ENCODE measurements around the gene C19orf25.

Gene C19orf25

GRCh38 chr19:1466018-1466460 lies 13.0 kb downstream of the C19orf25 start:
- Histone ChIP-seq H3K27me3 (ENCODE audit: insufficient read depth, insufficient read length) (peaks cover 52% of the 10 kb centered on the region), H3K4me1 (ENCODE audit: insufficient read depth, insufficient read length) (peaks cover 31% of the 10 kb centered on the region), H3K9ac (ENCODE audit: insufficient read length, low read depth) (peak overlapping the region; percentile 81), H3K36me3 (ENCODE audit: insufficient read depth, insufficient read length, low read length) (peaks cover 6% of the 10 kb centered on the region), H3K9me3 (ENCODE audit: insufficient read depth, low read length) (no peaks in the 10 kb centered on the region), H3K4me3 (ENCODE audit: insufficient read length, low read depth) (no peak overlapping the region)
- DNase-seq (ENCODE audit: low read depth, low spot score), result no peak
- TF ChIP-seq ZNF274 (IDR thresholded peaks at IDR 0.05; ENCODE audit: low read depth, low read length) (no peak), SUZ12 (IDR thresholded peaks at IDR 0.05; ENCODE audit: extremely low read depth, insufficient read depth, insufficient read length) (peak; percentile 47)

DNA sequence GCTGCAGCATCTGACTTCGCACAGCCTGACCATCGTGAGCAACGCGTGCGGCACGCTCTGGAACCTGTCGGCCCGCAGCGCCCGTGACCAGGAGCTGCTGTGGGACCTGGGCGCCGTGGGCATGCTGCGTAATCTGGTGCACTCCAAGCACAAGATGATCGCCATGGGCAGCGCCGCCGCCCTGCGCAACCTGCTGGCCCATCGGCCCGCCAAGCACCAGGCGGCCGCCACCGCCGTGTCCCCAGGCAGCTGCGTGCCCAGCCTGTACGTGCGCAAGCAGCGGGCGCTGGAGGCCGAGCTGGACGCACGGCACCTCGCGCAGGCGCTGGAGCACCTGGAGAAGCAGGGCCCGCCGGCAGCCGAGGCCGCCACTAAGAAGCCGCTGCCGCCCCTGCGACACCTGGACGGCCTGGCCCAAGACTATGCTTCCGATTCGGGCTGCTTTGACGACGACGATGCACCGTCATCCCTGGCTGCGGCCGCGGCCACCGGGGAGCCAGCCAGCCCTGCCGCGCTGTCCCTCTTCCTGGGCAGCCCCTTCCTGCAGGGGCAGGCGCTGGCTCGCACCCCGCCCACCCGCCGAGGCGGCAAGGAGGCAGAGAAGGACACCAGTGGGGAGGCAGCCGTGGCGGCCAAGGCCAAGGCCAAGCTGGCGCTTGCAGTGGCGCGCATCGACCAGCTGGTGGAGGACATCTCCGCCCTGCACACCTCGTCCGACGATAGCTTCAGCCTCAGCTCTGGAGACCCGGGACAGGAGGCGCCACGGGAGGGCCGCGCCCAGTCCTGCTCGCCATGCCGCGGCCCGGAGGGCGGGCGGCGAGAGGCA lies 13.6 kb downstream of the C19orf25 start:
- Histone ChIP-seq H3K4me3 (ENCODE audit: insufficient read length, low read depth) (no peak overlapping the region), H3K9ac (ENCODE audit: insufficient read length, low read depth) (no peak overlapping the region), H3K9me3 (ENCODE audit: insufficient read depth, low read length) (no peaks in the 10 kb centered on the region), H3K36me3 (ENCODE audit: insufficient read depth, insufficient read length, low read length) (peaks cover 12% of the 10 kb centered on the region), H3K4me1 (ENCODE audit: insufficient read depth, insufficient read length) (peaks cover 31% of the 10 kb centered on the region), H3K27me3 (ENCODE audit: insufficient read depth, insufficient read length) (peaks cover 52% of the 10 kb centered on the region)
- DNase-seq (ENCODE audit: low read depth, low spot score), result no peak
- TF ChIP-seq ZNF274 (IDR thresholded peaks at IDR 0.05; ENCODE audit: low read depth, low read length) (no peak), YY1 (IDR thresholded peaks at IDR 0.05; ENCODE audit: insufficient read depth, insufficient read length) (no peak), SUZ12 (IDR thresholded peaks at IDR 0.05; ENCODE audit: extremely low read depth, insufficient read depth, insufficient read length) (no peak)

GRCh38 chr19:1461862-1462261 lies 17.2 kb downstream of the C19orf25 start:
- Histone ChIP-seq H3K4me3 (ENCODE audit: insufficient read length, low read depth) (no peak overlapping the region), H3K27me3 (ENCODE audit: insufficient read depth, insufficient read length) (peaks cover 26% of the 10 kb centered on the region), H3K9ac (ENCODE audit: insufficient read length, low read depth) (peak overlapping the region; percentile 32), H3K9me3 (ENCODE audit: insufficient read depth, low read length) (no peaks in the 10 kb centered on the region), H3K4me1 (ENCODE audit: insufficient read depth, insufficient read length) (peaks cover 17% of the 10 kb centered on the region), H3K36me3 (ENCODE audit: insufficient read depth, insufficient read length, low read length) (peaks cover 16% of the 10 kb centered on the region)
- TF ChIP-seq YY1 (IDR thresholded peaks at IDR 0.05; ENCODE audit: insufficient read depth, insufficient read length) (no peak), ZNF274 (IDR thresholded peaks at IDR 0.05; ENCODE audit: low read depth, low read length) (no peak), SUZ12 (IDR thresholded peaks at IDR 0.05; ENCODE audit: extremely low read depth, insufficient read depth, insufficient read length) (no peak)
- no peak for DNase-seq (ENCODE audit: low read depth, low spot score)

GRCh38 chr19:1460033-1460995 lies 18.7 kb downstream of the C19orf25 start:
- Histone ChIP-seq H3K27me3 (ENCODE audit: insufficient read depth, insufficient read length) (peaks cover 19% of the 10 kb centered on the region), H3K4me1 (ENCODE audit: insufficient read depth, insufficient read length) (peaks cover 16% of the 10 kb centered on the region), H3K4me3 (ENCODE audit: insufficient read length, low read depth) (no peak overlapping the region), H3K36me3 (ENCODE audit: insufficient read depth, insufficient read length, low read length) (peaks cover 12% of the 10 kb centered on the region), H3K9ac (ENCODE audit: insufficient read length, low read depth) (no peak overlapping the region), H3K9me3 (ENCODE audit: insufficient read depth, low read length) (no peaks in the 10 kb centered on the region)
- DNase-seq (ENCODE audit: low read depth, low spot score), result no peak
- TF ChIP-seq ZNF274 (IDR thresholded peaks at IDR 0.05; ENCODE audit: low read depth, low read length) (no peak), YY1 (IDR thresholded peaks at IDR 0.05; ENCODE audit: insufficient read depth, insufficient read length) (no peak), SUZ12 (IDR thresholded peaks at IDR 0.05; ENCODE audit: extremely low read depth, insufficient read depth, insufficient read length) (no peak)

- Histone ChIP-seq H3K36me3 (ENCODE audit: insufficient read depth, insufficient read length, low read length) (peaks cover 12% of the 10 kb centered on the region), H3K4me1 (ENCODE audit: insufficient read depth, insufficient read length) (peaks cover 13% of the 10 kb centered on the region), H3K27me3 (ENCODE audit: insufficient read depth, insufficient read length) (peaks cover 18% of the 10 kb centered on the region), H3K4me3 (ENCODE audit: insufficient read length, low read depth) (no peak overlapping the region), H3K9me3 (ENCODE audit: insufficient read depth, low read length) (no peaks in the 10 kb centered on the region), H3K9ac (ENCODE audit: insufficient read length, low read depth) (no peak overlapping the region)
- no peak for TF ChIP-seq SUZ12 (IDR thresholded peaks at IDR 0.05; ENCODE audit: extremely low read depth, insufficient read depth, insufficient read length)
- DNase-seq (ENCODE audit: low read depth, low spot score), result no peak
These were observed 19.5 kb downstream of the C19orf25 start for GRCh38 chr19:1459479-1459878.

DNA sequence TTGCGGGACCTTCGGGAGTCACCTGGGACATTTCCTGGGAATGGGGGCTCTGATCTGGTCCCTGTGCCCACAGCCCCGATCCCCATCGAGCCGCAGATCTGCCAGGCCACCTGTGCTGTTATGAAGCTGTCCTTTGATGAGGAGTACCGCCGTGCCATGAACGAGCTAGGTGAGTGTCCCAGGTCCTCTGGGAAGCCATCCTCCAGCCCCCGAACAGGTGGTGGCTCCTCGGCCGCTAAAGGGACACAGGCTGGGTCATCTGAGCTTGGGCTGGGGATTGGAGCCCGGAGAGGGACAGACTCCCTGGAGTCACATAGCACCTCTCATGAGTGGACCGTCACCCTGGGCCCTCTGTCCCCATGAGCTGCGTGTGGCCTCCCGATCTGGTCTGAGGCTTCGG lies 21.1 kb downstream of the C19orf25 start:
- Histone ChIP-seq H3K4me3 (ENCODE audit: insufficient read length, low read depth) (no peak overlapping the region), H3K36me3 (ENCODE audit: insufficient read depth, insufficient read length, low read length) (peaks cover 12% of the 10 kb centered on the region), H3K9ac (ENCODE audit: insufficient read length, low read depth) (no peak overlapping the region), H3K4me1 (ENCODE audit: insufficient read depth, insufficient read length) (peaks cover 23% of the 10 kb centered on the region), H3K27me3 (ENCODE audit: insufficient read depth, insufficient read length) (peaks cover 33% of the 10 kb centered on the region), H3K9me3 (ENCODE audit: insufficient read depth, low read length) (no peaks in the 10 kb centered on the region)
- DNase-seq (ENCODE audit: low read depth, low spot score), result no peak
- no peak for TF ChIP-seq ZNF274 (IDR thresholded peaks at IDR 0.05; ENCODE audit: low read depth, low read length)
- no peak for TF ChIP-seq YY1 (IDR thresholded peaks at IDR 0.05; ENCODE audit: insufficient read depth, insufficient read length)
- no peak for TF ChIP-seq SUZ12 (IDR thresholded peaks at IDR 0.05; ENCODE audit: extremely low read depth, insufficient read depth, insufficient read length)

All from NT2/D1 (cell line).